ENCODE measurements around the gene CDK19.
"Not testable (repeated sequence)": the region's sequence is repeated elsewhere in the genome, so short reads cannot be mapped to it uniquely, and the experiment has no call there.

CDK19 gene

DNA sequence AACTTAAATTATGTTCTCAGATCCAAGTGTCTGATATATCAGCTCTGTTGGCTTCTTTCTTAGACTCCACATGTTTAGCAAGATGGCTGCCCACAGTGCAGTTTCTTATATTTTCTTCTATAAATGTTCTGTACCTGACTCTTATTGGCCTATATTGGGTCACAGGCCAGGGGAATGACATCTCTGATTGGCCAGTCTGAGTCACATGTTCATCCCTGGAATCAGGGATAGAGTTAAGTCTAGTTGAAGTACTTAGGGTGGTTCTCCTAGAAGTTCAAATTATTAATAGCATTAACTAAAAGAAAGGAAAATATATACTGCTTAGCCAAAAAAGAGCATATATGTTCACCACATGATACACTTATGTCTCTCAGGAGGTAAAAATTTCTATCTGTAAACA is 233.6 kb downstream of the CDK19 start:
- TF ChIP-seq ZFX (IDR thresholded peaks at IDR 0.05; ENCODE audit: borderline replicate concordance) (no peak), CTCF (IDR thresholded peaks at IDR 0.05) (no peak)

GRCh38 chr6:110577596-110578167 is 237.6 kb downstream of the CDK19 start:
- not testable (repeated sequence) for H3K27ac ChIP-seq

More for the DNA sequence above, 233.6 kb downstream of the CDK19 start:
- H3K27ac ChIP-seq = no peak overlapping the region

DNA sequence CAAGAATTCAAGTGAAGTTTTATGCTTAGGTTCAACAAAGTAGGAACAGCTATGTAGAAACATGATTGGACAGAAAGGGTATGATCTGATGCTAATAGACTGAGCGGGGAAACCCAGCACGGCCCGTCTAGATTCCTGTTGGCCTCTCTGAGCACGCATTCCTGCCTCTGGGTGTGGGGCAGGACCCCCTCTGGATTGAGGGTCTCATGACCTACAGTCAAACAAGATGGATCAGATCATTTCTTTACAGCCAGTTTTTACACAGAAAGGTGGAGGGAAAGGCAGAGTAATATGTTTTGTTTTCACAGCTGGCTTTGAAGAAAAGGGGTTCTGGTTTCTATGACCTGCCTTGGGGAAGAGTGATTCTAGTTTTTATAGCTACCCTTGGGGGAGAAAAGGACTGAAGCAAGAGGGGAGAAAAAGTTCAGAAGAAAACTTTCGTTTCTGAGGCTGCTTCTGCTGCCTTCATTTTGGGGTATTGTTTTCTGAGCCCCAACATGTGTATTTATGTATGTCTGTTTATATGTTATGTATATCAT is 239.3 kb downstream of the CDK19 start:
- TF ChIP-seq CTCF (IDR thresholded peaks at IDR 0.05) (no peak), ZFX (IDR thresholded peaks at IDR 0.05; ENCODE audit: borderline replicate concordance) (no peak)
- H3K27ac ChIP-seq = no peak overlapping the region

DNA sequence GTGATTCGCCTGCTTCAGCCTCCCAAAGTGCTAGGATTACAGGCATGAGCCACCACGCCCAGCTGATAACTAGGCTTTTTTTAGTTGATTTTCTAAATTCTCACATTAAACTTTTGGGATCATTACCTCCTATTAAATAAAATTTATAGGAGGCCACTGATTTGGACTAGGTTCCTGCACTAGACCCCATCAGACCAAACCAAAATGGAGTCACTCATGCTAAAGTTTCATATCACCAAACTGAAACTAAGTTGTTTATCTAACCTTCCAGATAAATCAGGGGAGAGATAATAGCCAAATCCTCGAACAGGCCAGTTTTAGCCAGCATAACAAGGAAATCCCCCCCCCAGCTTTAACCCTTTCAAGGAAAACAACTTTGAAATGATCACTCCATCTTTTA is 240.5 kb downstream of the CDK19 start:
- TF ChIP-seq ZFX (IDR thresholded peaks at IDR 0.05; ENCODE audit: borderline replicate concordance) (no peak), CTCF (IDR thresholded peaks at IDR 0.05) (no peak)
- H3K27ac ChIP-seq = no peak overlapping the region

DNA sequence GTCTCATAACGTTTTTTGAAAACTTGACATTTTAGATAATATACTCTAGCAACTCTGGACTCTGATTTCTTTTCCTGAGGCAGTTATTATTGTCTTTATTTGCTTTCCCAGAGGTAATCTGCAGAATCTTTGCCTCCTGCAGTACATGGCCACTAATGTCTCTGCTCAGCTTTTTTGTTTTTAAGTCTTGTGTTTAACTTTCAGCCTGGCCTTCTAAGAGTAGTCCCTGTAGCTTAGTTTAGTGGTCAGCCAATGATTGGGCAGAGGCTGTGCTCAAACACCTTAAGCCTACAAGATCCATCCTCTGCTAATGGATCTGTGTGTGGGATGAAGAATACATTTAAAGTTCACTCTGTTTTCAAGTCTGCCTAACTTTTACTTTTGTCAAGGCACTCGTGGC is 241.7 kb downstream of the CDK19 start:
- TF ChIP-seq ZFX (IDR thresholded peaks at IDR 0.05; ENCODE audit: borderline replicate concordance) (no peak), CTCF (IDR thresholded peaks at IDR 0.05) (no peak)
- no peak overlapping the region for H3K27ac ChIP-seq

GRCh38 chr6:110573136-110573535 is 242.1 kb downstream of the CDK19 start:
- no peak for TF ChIP-seq ZFX (IDR thresholded peaks at IDR 0.05; ENCODE audit: borderline replicate concordance)
- TF ChIP-seq CTCF (IDR thresholded peaks at IDR 0.05) = no peak
- H3K27ac ChIP-seq = no peak overlapping the region

- no peak for TF ChIP-seq CTCF (IDR thresholded peaks at IDR 0.05)
- no peak for TF ChIP-seq ZFX (IDR thresholded peaks at IDR 0.05; ENCODE audit: borderline replicate concordance)
- no peak overlapping the region for H3K27ac ChIP-seq
These were observed 247.1 kb downstream of the CDK19 start for GRCh38 chr6:110567957-110568696.

All from 22Rv1 (cell line).